GM12878 (cell line): Measurements from ENCODE around the gene CDC42BPA. TPM values are rescaled to one million over a fixed set of nuclear protein-coding genes. Genes with fewer than 3 reads are reported as not detected.

Source experiments
- ATAC-seq: fragments of 200-7000 bp; cut with Tn5 transposase; 3 replicates; pipeline ENCODE4 v1.9.1; 2020; ENCODE audit warnings: mild to moderate bottlenecking, moderate library complexity
- BruUV-seq: library from RNA; stranded (reverse); fragments of 400-500 nt; replicated peaks from 2 replicates; lab custom pipeline; 2021; lab: Mats Ljungman, UMichigan
- CTCF ChIA-PET: fragments of 300-600 bp; sonication (Branson Sonifier 250); formaldehyde crosslinking; extraction: SDS; loops from one replicate; lab custom pipeline; 2021; ENCODE audit warnings: inconsistent platforms; lab: Yijun Ruan, JAX
- POLR2A ChIA-PET: fragments of 350-600 bp; formaldehyde crosslinking; extraction: SDS; loops from one replicate; lab custom pipeline; 2021; ENCODE audit warnings: inconsistent platforms; lab: Charles Lee
- RAD21 ChIA-PET: fragments of 300-600 bp; sonication (Branson Sonifier 250); formaldehyde crosslinking; loops from one replicate; lab custom pipeline; 2023; ENCODE audit warnings: antibody characterized with exemption; ENCODE audit not compliant: unreplicated experiment; lab: Charles Lee
- SMC1A ChIA-PET: fragments of 300-600 bp; sonication (Branson Sonifier 250); formaldehyde crosslinking; loops from one replicate; lab custom pipeline; 2023; ENCODE audit not compliant: unreplicated experiment, uncharacterized antibody; lab: Charles Lee
- DNase-seq: peaks from one replicate; pipeline ENCODE4 v3.0.0-alpha.2; 2011; ENCODE audit warnings: low read depth, low spot score
- FAIRE-seq: peaks from 3 replicates; lab custom pipeline; 2011; peaks lifted over from hg19 to GRCh38; lab: Jason Lieb, UNC
- H2AFZ ChIP-seq: 2 replicates; pipeline ENCODE4 v1.6.0; 2011; ENCODE audit warnings: low read depth, low read length, control low read depth; ENCODE audit not compliant: control insufficient read depth
- H3K27ac ChIP-seq: 2 replicates; pipeline ENCODE4 v1.5.1; 2011; ENCODE audit warnings: control low read depth; ENCODE audit not compliant: control insufficient read depth, insufficient read depth
- H3K27me3 ChIP-seq, 2 experiments: replicated peaks in 1 of 2; 2 replicates each; pipeline versions ENCODE4 v1.6.0 to v1.6.1; 2011; ENCODE audit warnings: low read length in 1 of 2; ENCODE audit not compliant: control insufficient read depth in 2 of 2, insufficient read depth in 2 of 2
- H3K36me3 ChIP-seq, 2 experiments: 2 replicates each; pipeline ENCODE4 v1.5.1; 2011; ENCODE audit warnings: low read length in 1 of 2; ENCODE audit not compliant: control insufficient read depth in 2 of 2, insufficient read depth in 2 of 2
- H3K4me1 ChIP-seq: 2 replicates; pipeline ENCODE4 v1.6.1; 2011; ENCODE audit warnings: mild to moderate bottlenecking, low read length, moderate library complexity, mixed read lengths; ENCODE audit not compliant: control insufficient read depth, insufficient read depth
- H3K4me2 ChIP-seq: 2 replicates; pipeline ENCODE4 v1.6.0; 2011; ENCODE audit warnings: control low read depth; ENCODE audit not compliant: control insufficient read depth, insufficient read depth
- H3K4me3 ChIP-seq: fragments of 200-600 bp; sonication (generic); 2 replicates; pipeline ENCODE4 v1.5.1; 2016
- H3K79me2 ChIP-seq: 2 replicates; pipeline ENCODE4 v1.6.0; 2011; ENCODE audit warnings: low read length; ENCODE audit not compliant: control insufficient read depth, insufficient read depth
- H3K9ac ChIP-seq: 2 replicates; pipeline ENCODE4 v1.8.0; 2011; ENCODE audit warnings: low read length, control low read depth, mixed read lengths; ENCODE audit not compliant: control insufficient read depth, insufficient read depth
- H3K9me3 ChIP-seq: replicated peaks from 3 replicates; pipeline ENCODE4 v1.5.1; 2011; ENCODE audit warnings: mild to moderate bottlenecking, low read length; ENCODE audit not compliant: control insufficient read depth, insufficient read depth
- H4K20me1 ChIP-seq: 2 replicates; pipeline ENCODE4 v1.6.0; 2011; ENCODE audit not compliant: control insufficient read depth, insufficient read depth
- CBX5 ChIP-seq: sonication (generic); IDR thresholded peaks from 2 replicates; pipeline ENCODE4 v1.6.1; 2016; ENCODE audit warnings: low read depth, moderate library complexity, mild to moderate bottlenecking, inconsistent platforms
- EGR1 ChIP-seq, 2 experiments: IDR thresholded peaks; 1 replicate in 1 of 2; 2 replicates in 1 of 2; pipeline ENCODE4 v1.6.1; 2011 to 2012; ENCODE audit warnings: low read depth in 2 of 2, low read length in 2 of 2, borderline replicate concordance in 1 of 2, mild to moderate bottlenecking in 1 of 2, moderate library complexity in 1 of 2
- FOXK2 ChIP-seq: fragments of 450-650 bp; IDR thresholded peaks from 2 replicates; pipeline ENCODE4 v1.6.1; 2017; ENCODE audit warnings: mild to moderate bottlenecking, moderate library complexity
- GABPA ChIP-seq: IDR thresholded peaks from 2 replicates; pipeline ENCODE4 v1.6.1; 2014; ENCODE audit warnings: antibody characterized with exemption, low read depth, mild to moderate bottlenecking, inconsistent platforms
- IKZF1 ChIP-seq: fragments of 450-650 bp; conservative IDR thresholded peaks from 2 replicates; pipeline ENCODE4 v1.6.1; 2017; ENCODE audit warnings: antibody characterized with exemption, mild to moderate bottlenecking
- JUNB ChIP-seq: IDR thresholded peaks from 2 replicates; pipeline ENCODE4 v1.6.1; 2016; ENCODE audit warnings: antibody characterized with exemption, mild to moderate bottlenecking
- NFIC ChIP-seq: IDR thresholded peaks from 2 replicates; pipeline ENCODE4 v1.6.1; 2012; ENCODE audit warnings: low read depth, mild to moderate bottlenecking, inconsistent platforms, low read length, moderate library complexity
- RBBP5 ChIP-seq: fragments of 200-600 bp; sonication (generic); conservative IDR thresholded peaks from 2 replicates; pipeline ENCODE4 v1.6.1; 2016
- YBX1 ChIP-seq: fragments of 450-650 bp; IDR thresholded peaks from 2 replicates; pipeline ENCODE4 v1.6.1; 2016; ENCODE audit warnings: antibody characterized with exemption
- ZBTB40 ChIP-seq: fragments of 450-650 bp; IDR thresholded peaks from 2 replicates; pipeline ENCODE4 v1.6.1; 2016; ENCODE audit warnings: mild to moderate bottlenecking, moderate library complexity, borderline replicate concordance
- ZNF384 ChIP-seq: IDR thresholded peaks from 2 replicates; pipeline ENCODE4 v1.6.1; 2012; ENCODE audit warnings: low read depth, mild to moderate bottlenecking, low read length, improper control_type of control experiment, borderline replicate concordance
- ZZZ3 ChIP-seq: IDR thresholded peaks from 2 replicates; pipeline ENCODE4 v1.6.1; 2011; ENCODE audit warnings: low read depth; ENCODE audit not compliant: control insufficient read depth, insufficient read length
- WGBS: methylation state at CpG from one replicate; pipeline ENCODE4 v1.1.6; 2016; ENCODE audit warnings: low lambda C conversion rate; ENCODE audit not compliant: insufficient replicate concordance, insufficient coverage; ENCODE audit errors: missing lambda C conversion rate; 5-methylcytosine and 5-hydroxymethylcytosine counted together
- in situ Hi-C: fragments of 300-500 bp; cut with MboI; formaldehyde crosslinking; loops from 9 replicates; pipeline ENCODE4 v1.14.3; 2018; ENCODE audit warnings: mixed read lengths
- intact Hi-C: fragments of 100-400 bp; cut with micrococcal nuclease; formaldehyde crosslinking; loops from one replicate; pipeline ENCODE4 v1.14.2; 2022; ENCODE audit not compliant: unreplicated experiment
- polyA plus RNA-seq, 11 experiments: library from polyadenylated mRNA; depleted of rRNA in 4 of 11; unstranded in 6 of 11; stranded (reverse) in 5 of 11; fragments of >200 nt; fragmentation: Nextera tagmentation in 4 of 11; fragmentation: Illumina TruSeq in 1 of 11; extraction: Ambion mirVana in 4 of 11; extraction: Trizol in 1 of 11; gene quantifications; 1 replicate in 1 of 11; 2 replicates in 10 of 11; pipeline versions ENCODE4 v1.2.1 to v1.2.3, GENCODE V29; 2011 to 2016; ENCODE audit warnings: inconsistent platforms in 2 of 11, missing spikeins in 2 of 11, low read depth in 1 of 11
- total RNA-seq, 4 experiments: library from RNA; depleted of rRNA in 3 of 4; stranded (reverse); fragments of >200 nt in 3 of 4; fragmentation: Illumina TruSeq in 1 of 4; extraction: Trizol in 1 of 4; gene quantifications; 2 replicates each; pipeline versions ENCODE4 v1.2.1 to v1.2.3, GENCODE V29; 2013 to 2021
- TF ChIP-seq, protein P1 (sequence below): fragments of 450-650 bp; conservative IDR thresholded peaks from 2 replicates; pipeline ENCODE4 v1.6.1; 2017; ENCODE audit warnings: mild to moderate bottlenecking, moderate library complexity

Gene CDC42BPA
- total and polyA plus RNA-seq, 10 of the 15 experiments (the other 5 are each of a cell fraction or from before 2014, with no cell fraction given), result 0.02 to 0.52 (median 0.10) TPM

DNA sequence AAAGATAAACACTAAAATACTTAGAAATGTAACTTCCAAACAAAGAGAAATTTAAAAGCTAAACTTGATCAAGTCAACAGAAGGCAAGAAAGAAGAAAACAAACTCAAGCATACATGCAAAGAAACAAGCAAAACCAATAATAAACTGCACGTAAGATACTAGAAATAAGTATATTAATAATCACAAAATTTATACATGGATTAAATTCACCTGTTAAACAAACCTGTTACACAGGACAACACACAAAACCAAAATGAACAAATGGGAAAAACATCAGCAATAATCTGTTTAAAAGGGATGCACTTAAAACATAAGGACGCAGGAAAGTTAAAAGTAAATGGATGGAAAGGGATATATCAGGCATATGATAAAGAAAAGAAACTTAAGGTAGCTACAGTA is 165.8 kb downstream of the CDC42BPA start:
- ChIA-PET CTCF (no interaction called here), RAD21 (no interaction called here), SMC1A (no interaction called here), POLR2A (no interaction called here)
- BruUV-seq, result no TSS peak
- H3K4me3 ChIP-seq, result no peak overlapping the region
- FAIRE-seq (no peak), ATAC-seq (no peak), DNase-seq (no peak)
- no peak overlapping the region for H3K4me2 ChIP-seq
- in situ Hi-C loops, result no loop called here
- no peaks in the 10 kb centered on the region for H3K36me3 ChIP-seq
- H4K20me1 ChIP-seq, result no peaks in the 10 kb centered on the region
- H2AFZ ChIP-seq, result no peak overlapping the region
- H3K9me3 ChIP-seq, result no peaks in the 10 kb centered on the region
- no peak overlapping the region for H3K9ac ChIP-seq
- H3K4me1 ChIP-seq, result no peaks in the 10 kb centered on the region
- TF ChIP-seq JUNB, result no peak
- no peak overlapping the region for H3K27ac ChIP-seq
- WGBS, result 45% methylated on average over 2 of the region's 2 CpGs
- no peaks in the 10 kb centered on the region for H3K27me3 ChIP-seq
- intact Hi-C loops, result no loop called here
- H3K79me2 ChIP-seq, result no peaks in the 10 kb centered on the region

GRCh38 chr1:227140376-227140775 is 177.9 kb downstream of the CDC42BPA start:
- DNase-seq (no peak), ATAC-seq (no peak), FAIRE-seq (no peak)
- no peak overlapping the region for H3K27ac ChIP-seq
- H3K9ac ChIP-seq, result no peak overlapping the region
- H3K9me3 ChIP-seq, result no peaks in the 10 kb centered on the region
- no peaks in the 10 kb centered on the region for H4K20me1 ChIP-seq
- in situ Hi-C loops (no loop called here), intact Hi-C loops (no loop called here)
- no peak overlapping the region for H3K4me3 ChIP-seq
- no peak overlapping the region for H3K4me2 ChIP-seq
- SMC1A ChIA-PET, result no interaction called here
- no peaks in the 10 kb centered on the region for H3K36me3 ChIP-seq
- BruUV-seq, result no TSS peak
- CTCF ChIA-PET, result interaction anchor here (1.3 kb wide), 1 partner anchor 11 kb away, joined by 4 read pairs; no protein-coding TSS in a partner anchor
- H3K4me1 ChIP-seq, result no peaks in the 10 kb centered on the region
- POLR2A ChIA-PET, result no interaction called here
- WGBS, result 0% methylated on average over 1 of the region's 1 CpG
- no peak overlapping the region for H2AFZ ChIP-seq
- H3K79me2 ChIP-seq, result no peaks in the 10 kb centered on the region
- RAD21 ChIA-PET, result no interaction called here
- no peaks in the 10 kb centered on the region; a peak in 1 of 4 replicates for H3K27me3 ChIP-seq
- TF ChIP-seq ZNF384 (no peak), RBBP5 (no peak), IKZF1 (no peak), YBX1 (no peak), EGR1 (IDR thresholded peaks at IDR 0.05; ENCODE audit: borderline replicate concordance in 1 of 2, low read depth in 2 of 2, low read length in 2 of 2) (no peak), ZBTB40 (no peak), ZZZ3 (no peak), NFIC (no peak), JUNB (no peak), GABPA (no peak), FOXK2 (no peak), CBX5 (no peak)
- TF ChIP-seq, protein P1, sequence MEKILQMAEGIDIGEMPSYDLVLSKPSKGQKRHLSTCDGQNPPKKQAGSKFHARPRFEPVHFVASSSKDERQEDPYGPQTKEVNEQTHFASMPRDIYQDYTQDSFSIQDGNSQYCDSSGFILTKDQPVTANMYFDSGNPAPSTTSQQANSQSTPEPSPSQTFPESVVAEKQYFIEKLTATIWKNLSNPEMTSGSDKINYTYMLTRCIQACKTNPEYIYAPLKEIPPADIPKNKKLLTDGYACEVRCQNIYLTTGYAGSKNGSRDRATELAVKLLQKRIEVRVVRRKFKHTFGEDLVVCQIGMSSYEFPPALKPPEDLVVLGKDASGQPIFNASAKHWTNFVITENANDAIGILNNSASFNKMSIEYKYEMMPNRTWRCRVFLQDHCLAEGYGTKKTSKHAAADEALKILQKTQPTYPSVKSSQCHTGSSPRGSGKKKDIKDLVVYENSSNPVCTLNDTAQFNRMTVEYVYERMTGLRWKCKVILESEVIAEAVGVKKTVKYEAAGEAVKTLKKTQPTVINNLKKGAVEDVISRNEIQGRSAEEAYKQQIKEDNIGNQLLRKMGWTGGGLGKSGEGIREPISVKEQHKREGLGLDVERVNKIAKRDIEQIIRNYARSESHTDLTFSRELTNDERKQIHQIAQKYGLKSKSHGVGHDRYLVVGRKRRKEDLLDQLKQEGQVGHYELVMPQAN, result no peak
